GM12864 (cell line): ENCODE data around the gene PPP1R11.

Source experiments
- DNase-seq: peaks from one replicate; pipeline ENCODE4 v3.0.0-alpha.2; 2011; ENCODE audit warnings: low read depth
- H3K4me3 ChIP-seq: 2 replicates; pipeline ENCODE4 v1.5.1; 2011; ENCODE audit warnings: mild to moderate bottlenecking, low read depth, low read length, control low read depth
- CTCF ChIP-seq: IDR thresholded peaks from 2 replicates; pipeline ENCODE4 v1.5.1; 2011; ENCODE audit warnings: low read depth, mild to moderate bottlenecking, moderate library complexity, low read length, control low read depth, inconsistent platforms; ENCODE audit errors: missing control alignments

Gene PPP1R11

GRCh38 chr6:30071081-30071818 lies 4.3 kb downstream of the PPP1R11 start:
- no peak overlapping the region for H3K4me3 ChIP-seq
- no peak for TF ChIP-seq CTCF
- DNase-seq, result no peak

GRCh38 chr6:30071858-30072257 lies 4.9 kb downstream of the PPP1R11 start:
- no peak for DNase-seq
- no peak for TF ChIP-seq CTCF
- H3K4me3 ChIP-seq, result no peak overlapping the region

- no peak for DNase-seq
- no peak overlapping the region for H3K4me3 ChIP-seq
- TF ChIP-seq CTCF, result no peak
Measured at GRCh38 chr6:30073489-30074235, 6.7 kb downstream of the PPP1R11 start.

- H3K4me3 ChIP-seq, result no peak overlapping the region
- DNase-seq, result no peak
- TF ChIP-seq CTCF, result no peak
Measured at GRCh38 chr6:30074331-30075093, 7.5 kb downstream of the PPP1R11 start.

- no peak for DNase-seq
- H3K4me3 ChIP-seq, result no peak within 1 kb of the TSS
- no peak for TF ChIP-seq CTCF
Measured at GRCh38 chr6:30075094-30075789, 8.2 kb downstream of the PPP1R11 start, which contains the start of gene RNF39. Gene RNF39 (minus strand): TSS chr6:30075769. CDS start chr6:30075585, 184 bp downstream.

GRCh38 chr6:30075790-30076732 lies 9.1 kb downstream of the PPP1R11 start:
- no peak for DNase-seq
- peak; percentile 50 for TF ChIP-seq CTCF
- no peak overlapping the region for H3K4me3 ChIP-seq
